Measurements from ENCODE around the gene BTNL9.

DNA sequence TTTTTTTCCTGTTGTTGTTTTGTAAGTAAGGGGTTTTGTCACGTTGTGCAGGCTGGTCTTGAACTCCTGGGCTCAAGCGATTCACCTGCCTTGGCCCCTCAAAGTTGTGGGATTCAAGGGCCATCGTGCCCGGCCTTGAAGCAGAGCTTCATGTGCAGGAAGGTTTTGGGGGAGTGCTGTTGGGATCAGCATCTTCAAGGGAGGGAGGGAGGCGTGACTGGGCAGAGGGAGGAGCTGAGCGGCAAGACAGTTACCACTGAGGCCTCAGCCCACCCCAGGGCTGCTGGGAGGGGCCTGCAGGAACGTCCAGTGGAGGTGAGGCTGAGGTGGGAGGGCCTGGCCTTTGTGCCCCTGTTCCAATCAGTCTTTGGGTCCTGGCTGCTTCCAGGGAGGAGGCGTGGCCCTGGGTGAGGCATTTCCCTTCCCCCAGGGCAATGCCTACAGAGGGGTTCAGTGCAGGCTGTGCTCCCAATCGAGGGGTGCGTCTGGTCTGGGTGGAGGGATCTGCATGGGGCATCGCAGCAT lies 69.5 kb downstream of the BTNL9 start:
- TF ChIP-seq, protein P1, sequence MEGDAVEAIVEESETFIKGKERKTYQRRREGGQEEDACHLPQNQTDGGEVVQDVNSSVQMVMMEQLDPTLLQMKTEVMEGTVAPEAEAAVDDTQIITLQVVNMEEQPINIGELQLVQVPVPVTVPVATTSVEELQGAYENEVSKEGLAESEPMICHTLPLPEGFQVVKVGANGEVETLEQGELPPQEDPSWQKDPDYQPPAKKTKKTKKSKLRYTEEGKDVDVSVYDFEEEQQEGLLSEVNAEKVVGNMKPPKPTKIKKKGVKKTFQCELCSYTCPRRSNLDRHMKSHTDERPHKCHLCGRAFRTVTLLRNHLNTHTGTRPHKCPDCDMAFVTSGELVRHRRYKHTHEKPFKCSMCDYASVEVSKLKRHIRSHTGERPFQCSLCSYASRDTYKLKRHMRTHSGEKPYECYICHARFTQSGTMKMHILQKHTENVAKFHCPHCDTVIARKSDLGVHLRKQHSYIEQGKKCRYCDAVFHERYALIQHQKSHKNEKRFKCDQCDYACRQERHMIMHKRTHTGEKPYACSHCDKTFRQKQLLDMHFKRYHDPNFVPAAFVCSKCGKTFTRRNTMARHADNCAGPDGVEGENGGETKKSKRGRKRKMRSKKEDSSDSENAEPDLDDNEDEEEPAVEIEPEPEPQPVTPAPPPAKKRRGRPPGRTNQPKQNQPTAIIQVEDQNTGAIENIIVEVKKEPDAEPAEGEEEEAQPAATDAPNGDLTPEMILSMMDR (IDR thresholded peaks at IDR 0.05; ENCODE audit: low read depth, low read length): no peak
- no peak for TF ChIP-seq POLR2A (IDR thresholded peaks at IDR 0.05; ENCODE audit: extremely low read depth, insufficient read length)
- TF ChIP-seq, protein P2, sequence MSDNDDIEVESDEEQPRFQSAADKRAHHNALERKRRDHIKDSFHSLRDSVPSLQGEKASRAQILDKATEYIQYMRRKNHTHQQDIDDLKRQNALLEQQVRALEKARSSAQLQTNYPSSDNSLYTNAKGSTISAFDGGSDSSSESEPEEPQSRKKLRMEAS (IDR thresholded peaks at IDR 0.05; ENCODE audit: low read depth, low read length): no peak
- TF ChIP-seq MYC (IDR thresholded peaks at IDR 0.05; ENCODE audit: low read depth, low read length): no peak

Measured in NB4 (cell line).